ENCODE measurements around the gene RESP18. TPM values are rescaled to one million over a fixed set of nuclear protein-coding genes. Genes with fewer than 3 reads are reported as not detected.
A peak's percentile ranks its signal among the peaks of the same experiment; 100 is the strongest.

Gene RESP18
- total RNA-seq, 1 experiment from 2014 or later: not detected

DNA sequence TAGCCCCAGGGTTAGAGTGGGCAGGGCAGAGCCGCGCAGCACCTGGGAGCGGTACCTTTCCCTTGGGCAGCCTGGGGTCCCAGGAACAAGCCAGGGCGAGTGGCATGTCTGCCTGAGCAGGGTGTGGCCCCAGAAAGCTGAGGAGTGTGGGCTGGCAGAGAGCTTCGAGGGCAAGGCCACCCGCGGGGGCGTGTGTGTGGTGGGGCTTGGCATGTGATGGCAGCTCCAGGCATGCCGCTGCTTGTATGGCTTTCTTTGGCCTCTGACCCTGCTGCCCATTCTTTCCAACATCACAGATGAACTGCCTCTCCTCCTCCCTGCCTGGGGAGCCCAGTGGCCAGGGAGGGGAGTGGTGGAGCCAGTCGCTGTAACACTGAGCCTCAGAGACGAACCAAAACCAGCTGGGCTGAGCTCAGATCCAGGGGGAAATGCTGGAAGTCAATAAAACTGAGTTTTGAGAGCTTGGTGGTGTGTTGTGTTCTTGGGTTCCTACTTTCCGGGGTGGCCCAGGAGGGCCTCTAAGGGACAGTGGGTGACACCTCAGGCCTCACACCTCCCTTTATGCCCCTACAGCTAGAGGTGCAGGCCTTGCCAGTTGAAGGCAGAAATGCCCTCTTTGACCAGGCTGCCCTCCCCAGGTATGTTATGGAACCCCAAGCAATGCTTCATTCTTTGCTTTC, 46.0 kb downstream of the RESP18 start:
- intact Hi-C loops (cut with micrococcal nuclease): no loop called here
- peak; percentile 89 for DNase-seq (ENCODE audit: unreplicated experiment)
- peak overlapping the region; percentile 62 for H3K4me3 Mint-ChIP-seq (ENCODE audit: unreplicated experiment)
- peak overlapping the region; percentile 89 for H3K27ac Mint-ChIP-seq (ENCODE audit: low read depth, unreplicated experiment)
- H3K9me3 Mint-ChIP-seq (ENCODE audit: unreplicated experiment): no peaks in the 10 kb centered on the region
- POLR2A ChIA-PET: interaction anchor here (0.8 to 11.1 kb wide), 10 partner anchors 9 to 128 kb away, joined by 3 to 170 read pairs (median 12); partner anchors contain the start of genes ABCB6, ANKZF1, ATG9A and CNPPD1
- BruUV-seq (replicated peaks): TSS peak; percentile 52
- CTCF ChIA-PET: interaction anchor here (0.6 to 18.2 kb wide), 8 partner anchors 9 to 388 kb away, joined by 3 to 445 read pairs (median 4); partner anchors contain the start of gene DNAJB2
- H3K36me3 Mint-ChIP-seq (ENCODE audit: insufficient read depth, unreplicated experiment): peaks cover 29% of the 10 kb centered on the region
- H3K4me1 Mint-ChIP-seq (ENCODE audit: insufficient read depth, unreplicated experiment): peaks cover 39% of the 10 kb centered on the region
- H3K27me3 Mint-ChIP-seq (ENCODE audit: insufficient read depth, unreplicated experiment): no peaks in the 10 kb centered on the region
- TF ChIP-seq, protein P1, sequence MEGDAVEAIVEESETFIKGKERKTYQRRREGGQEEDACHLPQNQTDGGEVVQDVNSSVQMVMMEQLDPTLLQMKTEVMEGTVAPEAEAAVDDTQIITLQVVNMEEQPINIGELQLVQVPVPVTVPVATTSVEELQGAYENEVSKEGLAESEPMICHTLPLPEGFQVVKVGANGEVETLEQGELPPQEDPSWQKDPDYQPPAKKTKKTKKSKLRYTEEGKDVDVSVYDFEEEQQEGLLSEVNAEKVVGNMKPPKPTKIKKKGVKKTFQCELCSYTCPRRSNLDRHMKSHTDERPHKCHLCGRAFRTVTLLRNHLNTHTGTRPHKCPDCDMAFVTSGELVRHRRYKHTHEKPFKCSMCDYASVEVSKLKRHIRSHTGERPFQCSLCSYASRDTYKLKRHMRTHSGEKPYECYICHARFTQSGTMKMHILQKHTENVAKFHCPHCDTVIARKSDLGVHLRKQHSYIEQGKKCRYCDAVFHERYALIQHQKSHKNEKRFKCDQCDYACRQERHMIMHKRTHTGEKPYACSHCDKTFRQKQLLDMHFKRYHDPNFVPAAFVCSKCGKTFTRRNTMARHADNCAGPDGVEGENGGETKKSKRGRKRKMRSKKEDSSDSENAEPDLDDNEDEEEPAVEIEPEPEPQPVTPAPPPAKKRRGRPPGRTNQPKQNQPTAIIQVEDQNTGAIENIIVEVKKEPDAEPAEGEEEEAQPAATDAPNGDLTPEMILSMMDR (IDR thresholded peaks at IDR 0.05; ENCODE audit: unreplicated experiment): no peak

DNA sequence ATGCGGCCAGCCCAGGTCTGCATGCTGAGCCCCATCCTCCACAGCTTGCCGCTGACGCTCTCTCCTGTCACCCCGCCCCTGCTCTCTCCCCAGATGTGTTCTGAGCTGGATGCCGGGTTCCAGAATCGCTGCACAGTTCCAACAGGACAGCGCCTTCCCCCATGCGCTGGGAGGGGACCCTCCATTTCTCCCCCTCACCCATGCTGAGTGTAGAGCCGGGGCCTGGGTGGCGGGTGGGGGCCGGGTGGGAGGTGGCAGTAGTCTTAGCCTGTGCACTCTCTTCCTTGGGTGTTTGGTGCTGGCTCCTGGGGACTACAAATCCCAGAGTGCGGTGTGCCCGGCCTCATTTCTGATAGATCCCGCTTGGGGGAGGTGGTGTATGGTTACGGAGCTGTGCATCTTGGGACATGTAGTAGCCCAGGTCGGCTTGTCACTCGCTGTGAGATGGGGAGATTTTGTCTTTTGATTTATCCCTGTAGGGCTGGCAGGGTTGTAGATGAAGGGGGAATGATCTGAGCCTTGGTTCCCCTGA, 46.6 kb downstream of the RESP18 start:
- TF ChIP-seq, protein P1 (IDR thresholded peaks at IDR 0.05; ENCODE audit: unreplicated experiment): no peak
- ChIA-PET POLR2A (interaction anchor here (0.8 to 11.1 kb wide), 10 partner anchors 9 to 127 kb away, joined by 3 to 170 read pairs (median 12); partner anchors contain the start of genes ABCB6, ANKZF1, ATG9A and CNPPD1), CTCF (interaction anchor here (0.6 to 18.2 kb wide), 7 partner anchors 8 to 389 kb away, joined by 3 to 445 read pairs (median 4); partner anchors contain the start of gene DNAJB2)
- Mint-ChIP-seq H3K27ac (ENCODE audit: low read depth, unreplicated experiment) (peak overlapping the region; percentile 89), H3K4me1 (ENCODE audit: insufficient read depth, unreplicated experiment) (peaks cover 39% of the 10 kb centered on the region), H3K27me3 (ENCODE audit: insufficient read depth, unreplicated experiment) (no peaks in the 10 kb centered on the region), H3K4me3 (ENCODE audit: unreplicated experiment) (peak overlapping the region; percentile 62), H3K36me3 (ENCODE audit: insufficient read depth, unreplicated experiment) (peaks cover 35% of the 10 kb centered on the region), H3K9me3 (ENCODE audit: unreplicated experiment) (no peaks in the 10 kb centered on the region)
- BruUV-seq (replicated peaks): no TSS peak
- DNase-seq (ENCODE audit: unreplicated experiment): peak; percentile 68
- intact Hi-C loops (cut with micrococcal nuclease): no loop called here

DNA sequence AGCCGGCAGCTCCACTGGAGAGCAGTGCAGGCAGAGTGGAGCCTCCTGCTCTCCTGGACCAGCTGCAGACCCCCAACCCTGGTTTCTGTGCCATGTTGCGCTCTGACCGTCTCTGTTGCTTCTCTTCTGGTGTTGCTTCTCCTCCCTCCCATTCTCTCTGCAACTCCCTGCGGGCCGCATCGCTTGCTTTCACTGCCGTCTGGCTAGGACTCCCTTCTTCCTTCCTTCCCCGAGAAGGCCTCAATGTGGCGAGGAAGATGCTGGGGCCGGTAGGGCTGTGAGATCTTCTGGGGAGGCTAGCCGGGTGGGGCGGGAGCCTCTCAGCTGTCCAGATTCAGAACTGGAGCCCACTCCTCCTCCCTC, 47.2 kb downstream of the RESP18 start:
- ChIA-PET POLR2A (interaction anchor here (1.7 to 3.0 kb wide), 3 partner anchors 11 to 56 kb away, joined by 4 to 22 read pairs (median 10); partner anchors contain the start of genes ANKZF1 and ATG9A), CTCF (interaction anchor here (1.1 to 18.2 kb wide), 2 partner anchors 11 to 29 kb away, joined by 3 to 445 read pairs; no protein-coding TSS in a partner anchor)
- peak overlapping the region; percentile 67 for H3K27ac Mint-ChIP-seq (ENCODE audit: low read depth, unreplicated experiment)
- peaks cover 42% of the 10 kb centered on the region for H3K4me1 Mint-ChIP-seq (ENCODE audit: insufficient read depth, unreplicated experiment)
- TF ChIP-seq, protein P1 (IDR thresholded peaks at IDR 0.05; ENCODE audit: unreplicated experiment): no peak
- no peak overlapping the region for H3K4me3 Mint-ChIP-seq (ENCODE audit: unreplicated experiment)
- DNase-seq (ENCODE audit: unreplicated experiment): no peak
- no peaks in the 10 kb centered on the region for H3K9me3 Mint-ChIP-seq (ENCODE audit: unreplicated experiment)
- peaks cover 41% of the 10 kb centered on the region for H3K36me3 Mint-ChIP-seq (ENCODE audit: insufficient read depth, unreplicated experiment)
- no peaks in the 10 kb centered on the region for H3K27me3 Mint-ChIP-seq (ENCODE audit: insufficient read depth, unreplicated experiment)
- no TSS peak for BruUV-seq (replicated peaks)
- intact Hi-C loops (cut with micrococcal nuclease): no loop called here

All from MCF 10A (cell line).